ENCODE results near the gene SPAG9. TPM values are rescaled to one million over a fixed set of nuclear protein-coding genes. Genes with fewer than 3 reads are reported as not detected.

The SPAG9 gene
- total RNA-seq, 4 donors from 2014 or later: 85.2 to 110 (median 94.3) TPM

- no peaks in the 10 kb centered on the region for H3K9me3 ChIP-seq
- H3K4me3 ChIP-seq: no peak overlapping the region
- no peaks in the 10 kb centered on the region for H3K27me3 ChIP-seq
- 64 to 89% methylated on average over 2 to 5 of the region's 5 CpGs for WGBS, 2 donors (ENCODE audit: low coverage in 1 of 2)
- peak overlapping the region in 2 of 4 donors; percentile 67 to 99 for H3K27ac ChIP-seq
- H3K36me3 ChIP-seq: no peaks in the 10 kb centered on the region
- TF ChIP-seq EP300 (IDR thresholded peaks at IDR 0.05) (no peak), POLR2A (IDR thresholded peaks at IDR 0.05) (no peak), POLR2AphosphoS5 (IDR thresholded peaks at IDR 0.05) (no peak), CTCF (IDR thresholded peaks at IDR 0.05) (no peak)
- no peak for ATAC-seq
- H3K4me1 ChIP-seq: peaks cover 0 to 37% (median 0%) of the 10 kb centered on the region in 3 donors
Measured at GRCh38 chr17:50935996-50936266, 184.7 kb downstream of the SPAG9 start.

- 58 to 65% methylated on average over 2 to 4 of the region's 16 CpGs for WGBS, 2 donors (ENCODE audit: low coverage in 1 of 2)
- ATAC-seq: peak; percentile 41
- Histone ChIP-seq H3K9me3 (no peaks in the 10 kb centered on the region), H3K4me1 (peaks cover 0 to 43% (median 5%) of the 10 kb centered on the region in 3 donors), H3K27me3 (no peaks in the 10 kb centered on the region), H3K36me3 (no peaks in the 10 kb centered on the region), H3K4me3 (no peak overlapping the region), H3K27ac (peak overlapping the region; percentile 15 to 99 (median 70))
- TF ChIP-seq EP300 (IDR thresholded peaks at IDR 0.05) (no peak), POLR2A (IDR thresholded peaks at IDR 0.05) (no peak), POLR2AphosphoS5 (IDR thresholded peaks at IDR 0.05) (peak; percentile 75)
Measured at GRCh38 chr17:50935221-50935995, 185.3 kb downstream of the SPAG9 start.

- H3K27ac ChIP-seq: peak overlapping the region; percentile 15 to 99 (median 70)
- TF ChIP-seq EP300 (IDR thresholded peaks at IDR 0.05) (no peak), CTCF (IDR thresholded peaks at IDR 0.05) (no peak), POLR2AphosphoS5 (IDR thresholded peaks at IDR 0.05) (no peak), POLR2A (IDR thresholded peaks at IDR 0.05) (no peak)
- no peaks in the 10 kb centered on the region for H3K9me3 ChIP-seq
- WGBS, 2 donors (ENCODE audit: low coverage in 1 of 2): 77 to 87% methylated on average over 6 to 9 of the region's 15 CpGs
- H3K4me1 ChIP-seq: peaks cover 0 to 49% (median 9%) of the 10 kb centered on the region in 3 donors
- H3K27me3 ChIP-seq: no peaks in the 10 kb centered on the region
- no peak for ATAC-seq
- no peak overlapping the region for H3K4me3 ChIP-seq
- no peaks in the 10 kb centered on the region for H3K36me3 ChIP-seq
Measured at GRCh38 chr17:50934672-50935220, 185.9 kb downstream of the SPAG9 start.

- peaks cover 0 to 55% (median 9%) of the 10 kb centered on the region in 3 donors for H3K4me1 ChIP-seq
- no peaks in the 10 kb centered on the region for H3K36me3 ChIP-seq
- H3K4me3 ChIP-seq: no peak overlapping the region
- H3K27me3 ChIP-seq: no peaks in the 10 kb centered on the region
- ATAC-seq: no peak
- WGBS, 2 donors (ENCODE audit: low coverage in 1 of 2): 76% methylated on average over 4 of the region's 4 CpGs; no CpG with 5 or more reads in 1 of the 2 donors
- no peaks in the 10 kb centered on the region for H3K9me3 ChIP-seq
- H3K27ac ChIP-seq: peak overlapping the region in 3 of 4 donors; percentile 72 to 99 (median 98)
- TF ChIP-seq POLR2A (IDR thresholded peaks at IDR 0.05) (no peak), EP300 (IDR thresholded peaks at IDR 0.05) (no peak), CTCF (IDR thresholded peaks at IDR 0.05) (no peak), POLR2AphosphoS5 (IDR thresholded peaks at IDR 0.05) (no peak)
Measured at GRCh38 chr17:50934161-50934560, 186.5 kb downstream of the SPAG9 start.

- ATAC-seq: peak; percentile 94
- H3K36me3 ChIP-seq: no peaks in the 10 kb centered on the region
- TF ChIP-seq POLR2A (IDR thresholded peaks at IDR 0.05) (peak; percentile 24 to 43), EP300 (IDR thresholded peaks at IDR 0.05) (peak; percentile 42), CTCF (IDR thresholded peaks at IDR 0.05) (no peak), POLR2AphosphoS5 (IDR thresholded peaks at IDR 0.05) (peak; percentile 62)
- peak overlapping the region; percentile 35 to 53 for H3K4me3 ChIP-seq
- peak overlapping the region; percentile 93 to 99 (median 97) for H3K27ac ChIP-seq
- WGBS, 2 donors (ENCODE audit: low coverage in 1 of 2): 0% methylated on average over 4 to 6 of the region's 62 CpGs
- peaks cover 0 to 60% (median 9%) of the 10 kb centered on the region in 3 donors for H3K4me1 ChIP-seq
- no peaks in the 10 kb centered on the region for H3K9me3 ChIP-seq
- H3K27me3 ChIP-seq: no peaks in the 10 kb centered on the region
Measured at GRCh38 chr17:50931144-50931908, 189.3 kb downstream of the SPAG9 start.
